DOHH2 (cell line): Measurements from ENCODE around the gene TSPAN5.

Experiments
- EZH2phosphoT487 ChIP-seq: fragments of 200-600 bp; sonication (generic); IDR thresholded peaks from 2 replicates; pipeline ENCODE4 v1.6.1; 2017; ENCODE audit warnings: borderline replicate concordance, mild to moderate bottlenecking, antibody characterized with exemption, low read length, moderate library complexity, mixed read lengths
- TF ChIP-seq, protein P1 (sequence below): fragments of 200-600 bp; sonication (generic); IDR thresholded peaks from one replicate; pipeline ENCODE4 v1.5.1; 2014; ENCODE audit warnings: antibody characterized with exemption, mild to moderate bottlenecking, low read depth, low read length; ENCODE audit not compliant: poor library complexity, severe bottlenecking

DNA sequence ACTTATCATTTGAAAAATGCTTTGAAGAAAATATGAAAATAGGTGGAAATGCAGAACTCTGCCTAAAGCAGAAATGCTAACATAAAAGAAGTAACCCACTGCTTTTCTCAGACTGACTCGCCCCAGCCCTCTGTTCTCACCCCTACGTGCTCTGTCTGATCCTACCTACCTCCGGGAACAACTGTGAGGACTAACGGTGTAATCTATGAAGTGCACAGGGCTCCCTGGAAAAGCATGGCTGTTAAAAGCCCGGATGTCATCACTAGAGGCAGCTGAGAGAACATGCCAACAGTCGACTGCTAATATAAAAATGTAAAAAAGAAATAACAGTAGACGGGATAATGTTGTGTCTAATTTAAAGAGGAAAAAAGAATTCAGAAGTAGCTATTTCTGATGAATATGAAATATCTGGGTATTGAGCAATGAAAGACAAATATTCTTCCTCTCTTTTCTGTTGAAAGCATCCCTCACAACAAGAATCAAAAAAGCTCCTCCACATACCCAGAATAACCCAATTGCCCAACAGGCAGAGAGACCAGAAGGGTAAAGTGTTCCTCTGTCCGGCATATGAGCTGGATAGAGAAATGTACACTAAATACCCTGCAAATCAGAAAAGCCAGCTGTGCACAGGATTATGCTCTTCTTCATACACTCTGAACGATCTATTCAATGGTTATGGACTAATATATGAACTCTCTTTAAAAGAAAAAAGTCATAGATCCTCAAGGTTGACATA, 130.7 kb downstream of the TSPAN5 start:
- TF ChIP-seq, protein P1, sequence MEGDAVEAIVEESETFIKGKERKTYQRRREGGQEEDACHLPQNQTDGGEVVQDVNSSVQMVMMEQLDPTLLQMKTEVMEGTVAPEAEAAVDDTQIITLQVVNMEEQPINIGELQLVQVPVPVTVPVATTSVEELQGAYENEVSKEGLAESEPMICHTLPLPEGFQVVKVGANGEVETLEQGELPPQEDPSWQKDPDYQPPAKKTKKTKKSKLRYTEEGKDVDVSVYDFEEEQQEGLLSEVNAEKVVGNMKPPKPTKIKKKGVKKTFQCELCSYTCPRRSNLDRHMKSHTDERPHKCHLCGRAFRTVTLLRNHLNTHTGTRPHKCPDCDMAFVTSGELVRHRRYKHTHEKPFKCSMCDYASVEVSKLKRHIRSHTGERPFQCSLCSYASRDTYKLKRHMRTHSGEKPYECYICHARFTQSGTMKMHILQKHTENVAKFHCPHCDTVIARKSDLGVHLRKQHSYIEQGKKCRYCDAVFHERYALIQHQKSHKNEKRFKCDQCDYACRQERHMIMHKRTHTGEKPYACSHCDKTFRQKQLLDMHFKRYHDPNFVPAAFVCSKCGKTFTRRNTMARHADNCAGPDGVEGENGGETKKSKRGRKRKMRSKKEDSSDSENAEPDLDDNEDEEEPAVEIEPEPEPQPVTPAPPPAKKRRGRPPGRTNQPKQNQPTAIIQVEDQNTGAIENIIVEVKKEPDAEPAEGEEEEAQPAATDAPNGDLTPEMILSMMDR: no peak
- no peak for TF ChIP-seq EZH2phosphoT487
